A549 (cell line): Measurements from ENCODE around the gene GCNT2.

Source experiments
- HOXB5 ChIP-seq: fragments of 250-450 bp; sonication (Bioruptor Pico); IDR thresholded peaks from 2 replicates; pipeline ENCODE4 v1.5.0; 2020; ENCODE audit warnings: mild to moderate bottlenecking, moderate library complexity
- JUNB ChIP-seq: fragments of >200 bp; sonication (Bioruptor Twin); formaldehyde crosslinking; IDR thresholded peaks from 2 replicates; pipeline ENCODE4 v1.6.1; 2016
- POLR2A ChIP-seq: IDR thresholded peaks from 2 replicates; pipeline ENCODE4 v1.6.1; 2012; ENCODE audit warnings: mild to moderate bottlenecking, low read length
- REST ChIP-seq: fragments of 200-600 bp; sonication (generic); IDR thresholded peaks from 2 replicates; pipeline ENCODE4 v1.6.1; 2016; ENCODE audit warnings: antibody characterized with exemption, mild to moderate bottlenecking, moderate library complexity
- ZFP36 ChIP-seq: fragments of 450-650 bp; IDR thresholded peaks from 2 replicates; pipeline ENCODE4 v1.6.1; 2014; ENCODE audit warnings: borderline replicate concordance; ENCODE audit not compliant: partially characterized antibody
- TF ChIP-seq, protein P1 (sequence below): fragments of 450-650 bp; IDR thresholded peaks from 2 replicates; pipeline ENCODE4 v1.6.1; 2014; ENCODE audit warnings: antibody characterized with exemption
- TF ChIP-seq, protein P2 (sequence below): fragments of >200 bp; sonication (Bioruptor Twin); formaldehyde crosslinking; IDR thresholded peaks from 3 replicates; pipeline ENCODE4 v1.5.1; 2016

GRCh38 chr6:10612161-10612560 is 91.0 kb downstream of the GCNT2 start:
- TF ChIP-seq, protein P1, sequence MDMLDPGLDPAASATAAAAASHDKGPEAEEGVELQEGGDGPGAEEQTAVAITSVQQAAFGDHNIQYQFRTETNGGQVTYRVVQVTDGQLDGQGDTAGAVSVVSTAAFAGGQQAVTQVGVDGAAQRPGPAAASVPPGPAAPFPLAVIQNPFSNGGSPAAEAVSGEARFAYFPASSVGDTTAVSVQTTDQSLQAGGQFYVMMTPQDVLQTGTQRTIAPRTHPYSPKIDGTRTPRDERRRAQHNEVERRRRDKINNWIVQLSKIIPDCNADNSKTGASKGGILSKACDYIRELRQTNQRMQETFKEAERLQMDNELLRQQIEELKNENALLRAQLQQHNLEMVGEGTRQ = no peak
- TF ChIP-seq ZFP36 = no peak
- TF ChIP-seq, protein P2, sequence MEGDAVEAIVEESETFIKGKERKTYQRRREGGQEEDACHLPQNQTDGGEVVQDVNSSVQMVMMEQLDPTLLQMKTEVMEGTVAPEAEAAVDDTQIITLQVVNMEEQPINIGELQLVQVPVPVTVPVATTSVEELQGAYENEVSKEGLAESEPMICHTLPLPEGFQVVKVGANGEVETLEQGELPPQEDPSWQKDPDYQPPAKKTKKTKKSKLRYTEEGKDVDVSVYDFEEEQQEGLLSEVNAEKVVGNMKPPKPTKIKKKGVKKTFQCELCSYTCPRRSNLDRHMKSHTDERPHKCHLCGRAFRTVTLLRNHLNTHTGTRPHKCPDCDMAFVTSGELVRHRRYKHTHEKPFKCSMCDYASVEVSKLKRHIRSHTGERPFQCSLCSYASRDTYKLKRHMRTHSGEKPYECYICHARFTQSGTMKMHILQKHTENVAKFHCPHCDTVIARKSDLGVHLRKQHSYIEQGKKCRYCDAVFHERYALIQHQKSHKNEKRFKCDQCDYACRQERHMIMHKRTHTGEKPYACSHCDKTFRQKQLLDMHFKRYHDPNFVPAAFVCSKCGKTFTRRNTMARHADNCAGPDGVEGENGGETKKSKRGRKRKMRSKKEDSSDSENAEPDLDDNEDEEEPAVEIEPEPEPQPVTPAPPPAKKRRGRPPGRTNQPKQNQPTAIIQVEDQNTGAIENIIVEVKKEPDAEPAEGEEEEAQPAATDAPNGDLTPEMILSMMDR = no peak
- TF ChIP-seq HOXB5 (CRISPR knock-in tag) = no peak
- TF ChIP-seq POLR2A = no peak
- TF ChIP-seq JUNB = no peak
- TF ChIP-seq REST = no peak
